Measurements from ENCODE around the gene NDUFS6. TPM values are rescaled to one million over a fixed set of nuclear protein-coding genes. Genes with fewer than 3 reads are reported as not detected.

NDUFS6 gene
- total RNA-seq, 1 donor from 2014 or later: 40.3 TPM

DNA sequence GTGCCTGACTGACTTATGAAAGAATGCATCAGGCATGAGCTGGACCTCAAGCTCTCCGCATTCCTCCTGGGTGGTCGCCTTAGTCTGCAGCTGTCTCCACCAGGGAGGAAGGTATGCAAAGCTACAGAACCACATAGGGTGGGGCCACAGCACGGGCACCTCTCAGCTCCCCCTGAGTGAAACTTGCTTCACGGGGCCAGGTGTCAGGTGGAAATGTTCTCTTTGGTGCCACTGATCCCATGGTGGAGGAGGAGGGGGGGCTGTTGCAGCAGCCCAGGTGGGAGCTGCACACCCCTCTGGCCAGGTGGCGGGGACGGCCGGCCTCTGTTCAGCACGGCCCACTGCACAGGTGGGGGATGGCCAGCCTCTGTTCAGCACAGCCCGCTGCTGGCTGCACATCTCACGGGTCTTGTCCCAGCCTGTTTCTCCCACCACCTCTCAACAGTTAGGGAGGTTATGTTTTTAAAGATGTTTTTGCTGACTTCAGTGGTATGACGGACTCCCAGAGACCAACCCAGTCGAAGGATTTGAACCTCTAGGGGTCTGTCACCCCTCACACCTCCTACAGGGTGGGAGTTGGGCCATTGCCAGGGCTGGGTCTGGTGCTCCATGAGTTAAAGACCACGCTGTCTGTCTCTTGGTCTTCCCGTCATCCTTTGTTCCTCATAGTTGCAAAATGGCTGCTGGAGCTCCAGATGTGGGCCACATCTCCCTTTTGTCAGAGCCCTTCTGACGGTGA lies 35.9 kb upstream of the NDUFS6 start:
- no peak overlapping the region for H3K27ac Mint-ChIP-seq (ENCODE audit: unreplicated experiment)
- no peaks in the 10 kb centered on the region for H3K36me3 Mint-ChIP-seq (ENCODE audit: unreplicated experiment)
- no peak for DNase-seq
- no peak overlapping the region for H3K4me3 Mint-ChIP-seq (ENCODE audit: unreplicated experiment)
- TF ChIP-seq, protein P1, sequence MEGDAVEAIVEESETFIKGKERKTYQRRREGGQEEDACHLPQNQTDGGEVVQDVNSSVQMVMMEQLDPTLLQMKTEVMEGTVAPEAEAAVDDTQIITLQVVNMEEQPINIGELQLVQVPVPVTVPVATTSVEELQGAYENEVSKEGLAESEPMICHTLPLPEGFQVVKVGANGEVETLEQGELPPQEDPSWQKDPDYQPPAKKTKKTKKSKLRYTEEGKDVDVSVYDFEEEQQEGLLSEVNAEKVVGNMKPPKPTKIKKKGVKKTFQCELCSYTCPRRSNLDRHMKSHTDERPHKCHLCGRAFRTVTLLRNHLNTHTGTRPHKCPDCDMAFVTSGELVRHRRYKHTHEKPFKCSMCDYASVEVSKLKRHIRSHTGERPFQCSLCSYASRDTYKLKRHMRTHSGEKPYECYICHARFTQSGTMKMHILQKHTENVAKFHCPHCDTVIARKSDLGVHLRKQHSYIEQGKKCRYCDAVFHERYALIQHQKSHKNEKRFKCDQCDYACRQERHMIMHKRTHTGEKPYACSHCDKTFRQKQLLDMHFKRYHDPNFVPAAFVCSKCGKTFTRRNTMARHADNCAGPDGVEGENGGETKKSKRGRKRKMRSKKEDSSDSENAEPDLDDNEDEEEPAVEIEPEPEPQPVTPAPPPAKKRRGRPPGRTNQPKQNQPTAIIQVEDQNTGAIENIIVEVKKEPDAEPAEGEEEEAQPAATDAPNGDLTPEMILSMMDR (IDR thresholded peaks at IDR 0.05; ENCODE audit: partially characterized antibody, unreplicated experiment): no peak
- H3K9me3 Mint-ChIP-seq (ENCODE audit: unreplicated experiment): peaks cover 4% of the 10 kb centered on the region
- H3K27me3 Mint-ChIP-seq (ENCODE audit: unreplicated experiment): peaks cover 2% of the 10 kb centered on the region
- H3K4me1 Mint-ChIP-seq (ENCODE audit: low read depth, unreplicated experiment): no peaks in the 10 kb centered on the region

DNA sequence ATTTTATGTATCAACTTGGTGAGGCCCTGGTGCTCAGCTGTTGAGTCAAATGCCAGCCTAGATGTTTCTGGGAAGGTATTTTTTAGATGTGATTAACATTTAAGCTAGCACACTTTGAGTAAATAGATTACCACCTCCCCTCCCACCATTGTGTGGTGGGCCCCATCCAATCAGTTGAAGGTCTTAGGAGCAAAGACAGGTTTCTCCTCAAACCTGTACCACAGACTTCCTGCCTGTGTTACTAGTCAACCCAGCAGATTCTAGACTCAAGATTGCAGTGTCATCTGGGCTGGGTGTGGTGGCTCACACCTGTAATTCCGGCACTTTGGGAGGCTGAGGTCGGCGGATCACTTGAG lies 35.3 kb upstream of the NDUFS6 start:
- TF ChIP-seq, protein P1 (IDR thresholded peaks at IDR 0.05; ENCODE audit: partially characterized antibody, unreplicated experiment): no peak
- Mint-ChIP-seq H3K9me3 (ENCODE audit: unreplicated experiment) (peaks cover 4% of the 10 kb centered on the region), H3K36me3 (ENCODE audit: unreplicated experiment) (no peaks in the 10 kb centered on the region), H3K27me3 (ENCODE audit: unreplicated experiment) (peaks cover 3% of the 10 kb centered on the region), H3K4me1 (ENCODE audit: low read depth, unreplicated experiment) (no peaks in the 10 kb centered on the region), H3K27ac (ENCODE audit: unreplicated experiment) (no peak overlapping the region), H3K4me3 (ENCODE audit: unreplicated experiment) (no peak overlapping the region)
- DNase-seq: no peak

DNA sequence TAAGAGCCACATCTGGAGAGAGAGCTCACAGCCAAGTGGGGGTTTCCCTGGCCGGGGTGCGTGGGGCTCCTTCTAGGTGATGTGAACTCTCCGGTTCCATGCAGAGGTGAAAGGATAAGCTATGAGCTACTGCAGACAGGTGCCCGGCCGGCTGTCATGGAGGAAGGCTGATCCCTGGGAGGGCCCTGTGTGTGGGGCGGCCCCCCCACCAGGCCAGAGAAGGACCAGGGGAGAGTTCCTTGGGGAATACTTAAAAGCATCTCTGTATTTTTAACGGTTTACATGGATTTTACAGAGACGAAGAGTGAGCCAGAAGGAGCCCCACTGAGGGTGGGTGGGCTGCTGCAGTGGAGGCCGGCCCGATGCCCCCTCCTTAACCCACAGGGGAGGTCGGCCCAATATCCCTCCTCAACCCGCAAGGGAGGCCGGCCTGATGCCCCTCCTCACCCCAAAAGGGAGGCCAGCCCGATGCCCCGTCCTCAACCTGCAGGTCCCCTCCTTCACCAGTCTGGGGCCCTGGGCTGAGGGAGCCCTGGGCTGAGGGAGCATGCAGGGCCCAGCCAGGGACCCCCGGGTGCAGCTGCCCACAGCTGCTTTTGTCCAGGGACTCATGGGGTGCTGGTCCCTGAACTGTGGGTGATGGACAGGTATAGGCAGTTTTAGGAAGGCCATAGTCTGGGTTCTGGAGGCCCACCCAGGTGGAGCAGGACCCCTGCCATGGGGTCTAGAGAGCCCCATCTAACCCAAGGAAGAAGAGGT lies 33.5 kb upstream of the NDUFS6 start:
- peaks cover 2% of the 10 kb centered on the region for H3K27me3 Mint-ChIP-seq (ENCODE audit: unreplicated experiment)
- H3K36me3 Mint-ChIP-seq (ENCODE audit: unreplicated experiment): no peaks in the 10 kb centered on the region
- peaks cover 2% of the 10 kb centered on the region for H3K9me3 Mint-ChIP-seq (ENCODE audit: unreplicated experiment)
- TF ChIP-seq, protein P1 (IDR thresholded peaks at IDR 0.05; ENCODE audit: partially characterized antibody, unreplicated experiment): no peak
- H3K4me1 Mint-ChIP-seq (ENCODE audit: low read depth, unreplicated experiment): no peaks in the 10 kb centered on the region
- H3K27ac Mint-ChIP-seq (ENCODE audit: unreplicated experiment): no peak overlapping the region
- no peak for DNase-seq
- no peak overlapping the region for H3K4me3 Mint-ChIP-seq (ENCODE audit: unreplicated experiment)

DNA sequence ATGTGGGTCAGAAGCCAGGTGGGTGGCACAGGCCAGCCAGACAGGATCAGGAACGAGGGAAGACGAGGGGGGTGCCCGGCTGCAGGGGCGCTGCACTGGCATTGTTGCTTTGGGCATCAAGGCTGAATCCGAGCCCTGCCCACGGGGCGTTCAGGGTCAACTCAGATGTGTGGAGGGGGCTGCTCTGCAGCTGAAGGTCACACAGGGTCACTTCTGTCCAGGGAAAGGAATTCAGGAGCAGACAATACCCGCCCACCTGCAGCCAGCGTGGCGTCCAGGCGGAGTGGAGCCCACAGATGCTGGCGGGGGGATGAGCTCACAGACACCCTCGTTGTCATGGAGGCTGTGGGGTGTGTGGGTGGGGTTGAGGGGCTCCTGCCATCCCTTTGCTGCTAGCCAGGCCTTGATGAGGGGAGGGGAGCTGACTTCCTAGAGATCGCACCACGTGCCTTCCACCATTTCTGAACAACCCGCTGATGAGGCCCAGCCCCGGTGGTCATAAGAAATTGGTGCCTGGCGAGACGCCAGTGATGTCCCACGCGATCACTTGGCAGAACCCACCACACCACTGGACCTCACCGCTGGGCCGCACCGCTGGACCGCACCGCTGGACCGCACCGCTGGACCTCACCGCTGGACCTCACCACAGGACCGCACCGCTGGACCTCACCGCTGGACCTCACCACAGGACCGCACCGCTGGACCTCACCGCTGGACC lies 32.8 kb upstream of the NDUFS6 start:
- Mint-ChIP-seq H3K4me1 (ENCODE audit: low read depth, unreplicated experiment) (no peaks in the 10 kb centered on the region), H3K36me3 (ENCODE audit: unreplicated experiment) (no peaks in the 10 kb centered on the region), H3K4me3 (ENCODE audit: unreplicated experiment) (no peak overlapping the region), H3K27me3 (ENCODE audit: unreplicated experiment) (peaks cover 2% of the 10 kb centered on the region), H3K9me3 (ENCODE audit: unreplicated experiment) (no peaks in the 10 kb centered on the region), H3K27ac (ENCODE audit: unreplicated experiment) (no peak overlapping the region)
- DNase-seq: no peak
- TF ChIP-seq, protein P1 (IDR thresholded peaks at IDR 0.05; ENCODE audit: partially characterized antibody, unreplicated experiment): no peak

Measured in glutamatergic neuron (in vitro differentiated cells).